NK-92 (cell line): ENCODE results near the gene RAB25.
"Not testable (repeated sequence)": the region's sequence is repeated elsewhere in the genome, so short reads cannot be mapped to it uniquely, and the experiment has no call there.

ENCODE experiments used
- DNase-seq: peaks from one replicate; lab custom pipeline; 2025; ENCODE audit not compliant: unreplicated experiment; lab: John Stamatoyannopoulos, UW

RAB25 gene

GRCh38 chr1:156115514-156116374, 54.8 kb downstream of the RAB25 start:
- DNase-seq: no peak

GRCh38 chr1:156116731-156117130, 55.8 kb downstream of the RAB25 start:
- DNase-seq: not testable (repeated sequence)

DNA sequence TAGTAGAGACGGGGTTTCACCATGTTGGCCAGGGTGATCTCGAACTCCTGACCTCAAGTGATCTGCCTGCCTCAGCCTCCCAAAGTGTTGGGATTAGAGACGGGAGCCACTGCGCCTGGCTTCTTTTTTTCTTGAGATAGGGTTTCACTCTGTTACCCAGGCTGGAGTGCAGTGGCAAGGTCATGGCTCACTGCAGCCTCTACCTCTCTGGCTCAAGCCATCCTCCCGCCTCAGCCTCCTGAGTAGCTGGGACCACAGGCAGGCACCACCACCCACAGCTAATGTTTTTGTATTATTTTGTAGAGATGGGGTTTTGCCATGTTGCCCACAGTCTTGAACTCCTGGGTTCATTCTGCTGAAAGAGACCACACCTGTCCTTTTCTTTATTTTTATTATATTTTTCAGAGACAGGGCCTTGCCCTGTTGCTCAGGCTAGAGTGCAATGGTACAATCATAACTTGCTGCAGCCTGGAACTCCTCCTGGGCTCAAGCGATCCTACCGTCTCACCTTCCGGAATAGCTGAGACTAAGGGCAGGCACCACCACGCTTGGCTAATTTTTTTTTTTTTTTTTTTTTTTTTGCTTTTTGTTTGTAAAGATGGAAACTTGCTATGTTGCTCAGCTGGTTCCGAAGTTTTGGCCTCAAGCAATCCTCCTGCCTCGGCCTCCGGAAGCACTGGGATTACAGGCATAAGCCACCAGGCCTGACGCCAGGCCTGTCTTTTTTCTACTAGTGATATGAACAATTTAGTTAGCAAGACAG, 56.6 kb downstream of the RAB25 start:
- no peak for DNase-seq

DNA sequence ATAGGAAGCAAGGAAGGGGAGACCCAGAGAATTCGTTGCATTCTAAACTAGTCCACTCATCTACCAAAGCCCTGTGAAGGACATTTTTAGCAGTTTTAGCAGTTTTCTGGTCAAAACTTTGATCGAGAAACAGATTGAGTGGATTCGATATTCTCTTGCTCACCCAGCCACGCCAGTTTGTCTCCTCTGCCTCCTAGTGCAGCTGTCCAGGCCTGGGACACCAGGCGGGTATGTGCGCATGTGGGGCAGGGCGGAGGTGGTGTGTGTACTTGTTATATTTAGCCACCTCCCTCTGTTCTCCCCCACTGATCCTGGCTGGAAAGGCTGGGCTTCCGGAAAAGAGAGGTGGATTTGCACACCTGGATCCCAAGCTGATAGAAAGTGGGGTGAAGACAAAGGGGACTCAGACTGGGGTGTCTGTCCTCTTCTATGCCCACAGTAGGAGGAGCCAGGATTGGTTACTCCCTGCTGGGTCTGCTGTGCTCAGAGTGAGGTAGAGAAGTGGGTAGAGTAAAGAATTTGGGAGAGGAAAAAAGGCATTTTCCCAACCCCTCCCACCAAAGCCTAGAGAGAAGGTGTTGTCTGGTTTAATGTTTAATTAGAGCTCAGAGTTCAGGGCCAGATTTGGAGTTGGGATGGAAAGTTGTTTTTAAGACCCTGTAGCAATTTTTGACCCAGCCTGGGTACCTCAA, 57.4 kb downstream of the RAB25 start:
- no peak for DNase-seq

DNA sequence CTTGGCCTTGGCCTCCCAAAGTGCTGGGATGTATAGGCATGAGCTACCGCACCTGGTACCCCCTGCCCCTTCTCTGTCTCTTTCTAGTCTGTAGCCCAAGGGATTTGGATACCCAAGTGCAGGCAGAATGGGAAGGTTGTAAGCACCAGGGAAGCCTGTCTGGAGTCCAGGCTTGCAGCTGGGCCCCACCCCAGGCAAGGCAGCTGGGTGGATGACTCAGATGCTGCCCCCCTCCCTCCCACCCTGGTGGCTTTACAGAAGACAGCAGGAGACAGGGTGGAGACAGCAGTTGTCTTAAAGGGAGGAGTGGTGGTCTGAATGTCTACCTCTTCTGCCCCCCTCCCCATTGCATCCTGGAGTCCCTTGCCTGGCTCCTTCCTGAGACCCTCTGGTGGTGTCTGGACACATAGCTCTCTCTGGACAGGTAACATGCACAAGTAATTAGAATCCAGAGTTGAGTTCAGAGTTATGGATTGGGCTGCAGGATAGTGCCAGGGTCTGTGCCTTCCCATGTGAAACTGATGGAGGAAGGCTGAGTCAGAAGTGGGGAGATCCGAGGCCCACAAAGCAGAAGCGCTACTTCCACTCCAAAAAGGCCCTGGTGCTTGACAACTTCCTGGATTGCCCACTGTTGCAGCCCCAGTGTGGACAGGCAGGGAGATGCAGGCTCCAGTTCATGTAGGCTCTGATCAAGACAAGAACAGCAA, 58.7 kb downstream of the RAB25 start:
- no peak for DNase-seq
